ENCODE measurements around the gene KCNJ2. TPM values are rescaled to one million over a fixed set of nuclear protein-coding genes. Genes with fewer than 3 reads are reported as not detected.

KCNJ2 gene
- total and polyA plus RNA-seq, 12 donors = 3.0 to 76.0 (median 41.9) TPM

GRCh38 chr17:70134777-70135176 is 34.6 kb upstream of the KCNJ2 start:
- H3K27ac ChIP-seq = no peak overlapping the region
- no peaks in the 10 kb centered on the region for H3K36me3 ChIP-seq
- H3K4me1 ChIP-seq = peaks cover 0 to 22% (median 16%) of the 10 kb centered on the region in 9 donors
- intact Hi-C loops (cut with DNase I) = no loop called here
- H3K4me3 ChIP-seq = no peak overlapping the region
- no peaks in the 10 kb centered on the region for H3K9me3 ChIP-seq
- TF ChIP-seq CTCF (IDR thresholded peaks at IDR 0.05) = no peak
- 92 to 94% methylated on average over 1 of the region's 1 CpG for WGBS, 2 donors
- ATAC-seq (no peak), DNase-seq (no peak)
- no peaks in the 10 kb centered on the region for H3K27me3 ChIP-seq

DNA sequence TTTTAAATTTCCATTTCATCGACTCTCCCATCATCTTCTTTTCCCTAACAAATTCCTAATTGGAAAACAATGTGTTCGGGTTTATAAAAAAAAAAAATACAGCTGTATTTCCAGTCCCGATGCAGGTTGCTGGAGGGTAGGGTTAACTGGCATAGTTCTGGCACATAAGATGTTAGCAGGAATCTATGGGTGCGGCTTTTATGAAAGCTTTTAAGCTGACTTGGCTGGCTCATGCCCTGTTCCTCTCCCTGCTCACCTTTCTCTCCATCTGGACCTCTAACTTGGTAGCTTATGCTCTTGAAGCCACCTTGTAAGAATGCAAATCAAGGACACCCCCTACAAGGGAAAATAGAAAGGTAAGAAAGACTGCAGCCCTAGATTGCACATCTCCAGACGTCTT is 33.2 kb upstream of the KCNJ2 start:
- Histone ChIP-seq H3K36me3 (no peaks in the 10 kb centered on the region), H3K4me3 (no peak overlapping the region), H3K4me1 (peaks cover 0 to 22% (median 16%) of the 10 kb centered on the region in 9 donors), H3K27ac (no peak overlapping the region), H3K27me3 (no peaks in the 10 kb centered on the region), H3K9me3 (no peaks in the 10 kb centered on the region)
- ATAC-seq (no peak), DNase-seq (no peak)
- WGBS, 2 donors = 90 to 91% methylated on average over 5 of the region's 5 CpGs
- intact Hi-C loops (cut with DNase I) = no loop called here
- no peak for TF ChIP-seq CTCF (IDR thresholded peaks at IDR 0.05)

DNA sequence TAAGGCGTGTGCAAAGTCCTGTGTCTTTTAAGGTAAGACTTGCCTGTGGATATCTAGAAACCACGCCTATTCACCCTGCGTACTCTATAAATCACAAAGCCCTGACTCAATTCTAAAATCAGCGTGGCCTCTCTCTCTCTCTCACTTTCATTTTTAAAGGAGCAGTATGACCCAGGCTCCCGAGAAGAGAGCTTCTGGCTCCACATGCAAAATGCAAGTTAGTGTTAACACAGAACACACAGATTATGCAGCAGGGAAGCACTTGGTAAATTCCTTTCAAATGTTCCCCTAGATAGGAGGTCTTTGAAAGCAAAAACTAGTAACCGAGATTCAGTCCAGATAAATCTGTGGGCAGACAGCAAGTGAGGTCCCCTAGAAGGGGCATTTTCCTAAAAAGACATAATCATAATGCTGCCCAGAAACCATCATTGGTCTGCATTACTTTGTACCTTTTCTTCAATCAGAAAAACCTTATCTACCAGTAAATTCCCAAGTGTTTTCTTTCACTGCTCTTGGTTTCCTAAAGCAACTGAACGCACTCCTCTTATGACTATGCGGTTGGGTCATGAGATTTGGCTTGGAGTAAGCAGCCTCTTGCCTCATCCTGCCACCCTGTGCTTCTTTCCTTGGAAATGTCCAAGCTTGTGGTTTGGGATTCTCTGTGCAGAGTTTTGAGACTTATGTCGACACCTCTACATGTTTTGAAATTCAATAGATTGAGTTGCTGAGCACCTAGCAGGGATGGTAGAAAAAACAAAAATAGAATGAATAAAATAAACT is 31.7 kb upstream of the KCNJ2 start:
- peak overlapping the region in 9 of 10 donors; percentile 21 to 53 (median 38) for H3K4me3 ChIP-seq
- peak; percentile 94 to 99 (median 97) for ATAC-seq
- H3K27ac ChIP-seq = peak overlapping the region; percentile 51 to 86 (median 80)
- peaks cover 0 to 22% (median 16%) of the 10 kb centered on the region in 9 donors for H3K4me1 ChIP-seq
- peaks cover 0 to 6% (median 0%) of the 10 kb centered on the region in 11 donors for H3K9me3 ChIP-seq
- 14 to 17% methylated on average over 9 of the region's 9 CpGs for WGBS, 2 donors
- H3K27me3 ChIP-seq = no peaks in the 10 kb centered on the region
- DNase-seq = peak in 1 of 2 donors; percentile 57
- peak in 1 of 9 donors; percentile 16 for TF ChIP-seq CTCF (IDR thresholded peaks at IDR 0.05)
- H3K36me3 ChIP-seq = no peaks in the 10 kb centered on the region
- intact Hi-C loops (cut with DNase I) = no loop called here

DNA sequence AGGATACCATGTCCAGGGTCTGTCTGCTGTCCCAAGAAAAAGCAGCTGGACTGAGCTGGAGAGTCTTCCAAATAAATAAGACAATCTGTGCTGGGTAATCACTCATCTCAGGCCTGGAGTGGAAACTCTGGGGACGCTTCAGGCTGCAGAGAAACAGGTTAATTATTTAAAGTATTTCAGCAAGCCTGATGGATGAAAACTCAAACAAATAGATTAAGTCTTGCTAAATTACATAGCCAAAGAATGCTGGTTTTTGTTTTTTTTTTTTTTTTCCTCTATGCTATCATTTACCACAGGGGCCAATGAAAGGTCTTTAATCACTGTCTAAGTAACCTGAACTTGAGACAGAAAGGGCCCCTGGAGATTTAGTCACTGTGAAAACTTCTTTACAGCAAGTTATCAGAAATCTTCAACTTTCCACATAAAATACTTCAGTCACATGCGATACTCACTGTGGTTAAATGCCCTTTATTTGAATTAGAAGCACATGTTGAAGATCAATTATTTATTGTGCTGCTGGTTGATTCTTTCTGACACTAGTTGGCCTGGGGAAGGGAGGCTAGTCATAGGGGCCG is 31.0 kb upstream of the KCNJ2 start:
- no peak for DNase-seq
- peaks cover 0 to 22% (median 16%) of the 10 kb centered on the region in 9 donors for H3K4me1 ChIP-seq
- H3K36me3 ChIP-seq = no peaks in the 10 kb centered on the region
- no peak for TF ChIP-seq CTCF (IDR thresholded peaks at IDR 0.05)
- H3K27me3 ChIP-seq = no peaks in the 10 kb centered on the region
- H3K9me3 ChIP-seq = peaks cover 0 to 6% (median 0%) of the 10 kb centered on the region in 11 donors
- intact Hi-C loops (cut with DNase I) = no loop called here
- peak in 2 of 8 donors; percentile 33 to 52 for ATAC-seq
- H3K4me3 ChIP-seq = peak overlapping the region in 1 of 10 donors; percentile 38
- H3K27ac ChIP-seq = peak overlapping the region in 7 of 10 donors; percentile 51 to 86 (median 82)
- 77 to 85% methylated on average over 3 of the region's 3 CpGs for WGBS, 2 donors

All from heart right ventricle (tissue), 16 donors.